K562 (cell line): Measurements from ENCODE around the gene TMEM132D. TPM values are rescaled to one million over a fixed set of nuclear protein-coding genes. Genes with fewer than 3 reads are reported as not detected.
A peak's percentile ranks its signal among the peaks of the same experiment; 100 is the strongest.

Experiments used
- ATAC-seq: fragments of 200-7000 bp; cut with Tn5 transposase; 3 replicates; pipeline ENCODE4 v1.9.1; 2020; ENCODE audit warnings: moderate library complexity
- BruUV-seq: library from RNA; stranded (reverse); fragments of 400-500 nt; replicated peaks from 2 replicates; lab custom pipeline; 2021; lab: Mats Ljungman, UMichigan
- CTCF ChIA-PET: fragments of 300-600 bp; formaldehyde crosslinking; extraction: SDS; loops from one replicate; lab custom pipeline; 2021; ENCODE audit warnings: low intra/inter-chr PET ratio; lab: Yijun Ruan, JAX
- POLR2A ChIA-PET: fragments of 300-600, 350-650 bp; sonication (Branson Sonifier 250); formaldehyde crosslinking; extraction: SDS; loops from one replicate; lab custom pipeline; 2021; ENCODE audit warnings: antibody characterized with exemption, inconsistent platforms; lab: Yijun Ruan, JAX
- DNase-seq, 4 experiments: peaks; one replicate each; pipeline versions ENCODE4 v3.0.0 to v3.0.0-alpha.2; 2011 to 2018; ENCODE audit warnings: low spot score in 3 of 4, mixed read lengths in 3 of 4; ENCODE audit errors: extremely low read depth in 1 of 4
- FAIRE-seq: peaks from 2 replicates; lab custom pipeline; 2011; peaks lifted over from hg19 to GRCh38; lab: Jason Lieb, UNC
- H2AFZ ChIP-seq: 2 replicates; pipeline ENCODE4 v1.6.0; 2011; ENCODE audit warnings: low read depth, low read length, control low read depth, inconsistent platforms
- H3K27ac ChIP-seq: fragments of 200-600 bp; 3 replicates; pipeline ENCODE4 v1.8.0; 2011; ENCODE audit warnings: low read depth, mild to moderate bottlenecking, control low read depth, inconsistent platforms, low read length, moderate library complexity, mixed read lengths; ENCODE audit errors: extremely low read depth
- H3K27me3 ChIP-seq, 2 experiments: fragments of 300-600 bp in 1 of 2; 2 replicates in 1 of 2; 3 replicates in 1 of 2; pipeline versions ENCODE4 v1.6.0 to v1.8.0; 2011; ENCODE audit warnings: inconsistent platforms in 2 of 2, low read length in 2 of 2, mild to moderate bottlenecking in 1 of 2, mixed read lengths in 1 of 2, moderate library complexity in 1 of 2; ENCODE audit not compliant: control insufficient read depth in 2 of 2, insufficient read depth in 2 of 2
- H3K36me3 ChIP-seq: fragments of 300-600 bp; 3 replicates; pipeline ENCODE4 v1.8.0; 2011; ENCODE audit warnings: mild to moderate bottlenecking, low read length, inconsistent platforms; ENCODE audit not compliant: control insufficient read depth, insufficient read depth
- H3K4me1 ChIP-seq, 2 experiments: fragments of 200-600 bp in 1 of 2; replicated peaks in 1 of 2; 2 replicates in 1 of 2; 3 replicates in 1 of 2; pipeline versions ENCODE4 v1.5.1 to v1.8.0; 2011; ENCODE audit warnings: inconsistent platforms in 2 of 2, low read length in 2 of 2, mild to moderate bottlenecking in 1 of 2, mixed read lengths in 1 of 2, moderate library complexity in 1 of 2; ENCODE audit not compliant: control insufficient read depth in 2 of 2, insufficient read depth in 2 of 2
- H3K4me2 ChIP-seq: 2 replicates; pipeline ENCODE4 v1.6.1; 2011; ENCODE audit warnings: low read length, control low read depth, inconsistent platforms, mixed read lengths; ENCODE audit not compliant: insufficient read depth
- H3K4me3 ChIP-seq: fragments of 200-600 bp; sonication (generic), shearing (Covaris generic); 2 replicates; pipeline ENCODE4 v1.5.1; 2016; ENCODE audit warnings: control low read depth, inconsistent platforms
- H3K79me2 ChIP-seq: fragments of 200-600 bp; 3 replicates; pipeline ENCODE4 v1.8.0; 2011; ENCODE audit warnings: low read length, inconsistent platforms; ENCODE audit not compliant: control insufficient read depth, insufficient read depth
- H3K9ac ChIP-seq, 2 experiments: 2 replicates each; pipeline versions ENCODE4 v1.6.0 to v1.6.1; 2011; ENCODE audit warnings: low read depth in 2 of 2, low read length in 2 of 2, control low read depth in 1 of 2, inconsistent platforms in 1 of 2, mild to moderate bottlenecking in 1 of 2, mixed read lengths in 1 of 2; ENCODE audit not compliant: insufficient read depth in 1 of 2
- H3K9me1 ChIP-seq: one replicate; pipeline ENCODE4 v1.6.0; 2011; ENCODE audit warnings: inconsistent platforms, mild to moderate bottlenecking, low read length, moderate library complexity; ENCODE audit not compliant: control insufficient read depth, insufficient read depth
- H3K9me3 ChIP-seq: replicated peaks from 2 replicates; pipeline ENCODE4 v1.5.1; 2011; ENCODE audit warnings: low read depth, low read length, inconsistent platforms; ENCODE audit not compliant: control insufficient read depth, insufficient read depth
- H4K20me1 ChIP-seq: replicated peaks from 2 replicates; pipeline ENCODE4 v1.6.1; 2011; ENCODE audit warnings: low read length, inconsistent platforms, mixed read lengths; ENCODE audit not compliant: control insufficient read depth, insufficient read depth
- E2F3 ChIP-seq: fragments of 250-450 bp; sonication (Bioruptor Pico); IDR thresholded peaks from 2 replicates; pipeline ENCODE4 v1.4.0; 2020; ENCODE audit warnings: mild to moderate bottlenecking
- E2F8 ChIP-seq: fragments of 450-650 bp; IDR thresholded peaks from 2 replicates; pipeline ENCODE4 v1.7.1; 2018; ENCODE audit warnings: mild to moderate bottlenecking, low read depth; ENCODE audit not compliant: partially characterized antibody
- GTF2F1 ChIP-seq: IDR thresholded peaks from 2 replicates; pipeline ENCODE4 v1.6.1; 2011; ENCODE audit warnings: low read depth, low read length, improper control_type of control experiment
- PHB ChIP-seq: fragments of 250-450 bp; sonication (Bioruptor Pico); IDR thresholded peaks from 2 replicates; pipeline ENCODE4 v1.5.0; 2021
- POLR2G ChIP-seq: fragments of 200-400 bp; formaldehyde crosslinking; IDR thresholded peaks from 2 replicates; pipeline ENCODE4 v1.6.1; 2017; ENCODE audit warnings: low read depth, mild to moderate bottlenecking, antibody characterized with exemption, low read length, moderate library complexity
- ZBTB33 ChIP-seq: sonication (generic); formaldehyde crosslinking; IDR thresholded peaks from 2 replicates; pipeline ENCODE4 v1.8.1; 2023; ENCODE audit warnings: mild to moderate bottlenecking, missing genetic modification reagents
- WGBS: fragments of 100-300 bp; shearing (Covaris generic); methylation state at CpG from one replicate; pipeline ENCODE4 v1.1.6; 2016; ENCODE audit warnings: low coverage, mixed read lengths; ENCODE audit not compliant: insufficient coverage; ENCODE audit errors: missing lambda C conversion rate; 5-methylcytosine and 5-hydroxymethylcytosine counted together
- in situ Hi-C: fragments of 300-500 bp; cut with MboI; formaldehyde crosslinking; loops from 4 replicates; pipeline ENCODE4 v1.15.0; 2018; ENCODE audit warnings: inconsistent platforms, mixed read lengths
- intact Hi-C: fragments of 100-400 bp; cut with micrococcal nuclease; formaldehyde crosslinking; loops from 2 replicates; pipeline ENCODE4 v1.14.2; 2022
- polyA plus RNA-seq, 8 experiments: library from polyadenylated mRNA; depleted of rRNA in 4 of 8; stranded (reverse) in 5 of 8; unstranded in 3 of 8; fragments of >200 nt; fragmentation: Nextera tagmentation in 2 of 8; fragmentation: Illumina TruSeq in 1 of 8; extraction: Ambion mirVana in 2 of 8; extraction: Trizol in 1 of 8; gene quantifications; 2 replicates each; pipeline versions ENCODE4 v1.2.1 to v1.2.3, GENCODE V29; 2011 to 2014; ENCODE audit warnings: inconsistent platforms in 1 of 8, missing spikeins in 1 of 8
- total RNA-seq, 7 experiments: library from RNA; depleted of rRNA in 6 of 7; stranded (reverse); fragments of >200 nt in 6 of 7; fragmentation: Illumina TruSeq in 2 of 7; extraction: Trizol in 2 of 7; gene quantifications; 2 replicates each; pipeline versions ENCODE4 v1.2.1 to v1.2.3, GENCODE V29; 2011 to 2021; ENCODE audit warnings: low replicate concordance in 1 of 7

The TMEM132D gene
- total and polyA plus RNA-seq, 9 of the 15 experiments (the other 6 are each of a cell fraction or from before 2014, with no cell fraction given) = not detected

GRCh38 chr12:129115558-129115957 lies 788.3 kb downstream of the TMEM132D start (continued):
- TF ChIP-seq E2F8 (no peak), ZBTB33 (CRISPR knock-in tag) (no peak), GTF2F1 (no peak), PHB (CRISPR knock-in tag) (no peak)

GRCh38 chr12:129110575-129110974 lies 793.2 kb downstream of the TMEM132D start:
- peaks cover 18% of the 10 kb centered on the region for H3K79me2 ChIP-seq
- intact Hi-C loops = no loop called here
- H3K9ac ChIP-seq = peak overlapping the region; percentile 87 to 92; a peak in 3 of 4 replicates
- peak overlapping the region; percentile 78 for H3K4me2 ChIP-seq
- H3K9me1 ChIP-seq = no peaks in the 10 kb centered on the region
- POLR2A ChIA-PET = interaction anchor here (1.2 kb wide), 1 partner anchor 9 kb away, joined by 3 read pairs; no protein-coding TSS in a partner anchor
- DNase-seq = no peak
- peak; percentile 20 for ATAC-seq
- TF ChIP-seq E2F3 (CRISPR knock-in tag) (no peak), POLR2G (0 out of 2 replicates have a peak, but pooled peaks have one; percentile 30)
- TF ChIP-seq, all 486 proteins: peak for 1
- in situ Hi-C loops = no loop called here
- no peak overlapping the region for H2AFZ ChIP-seq
- H3K36me3 ChIP-seq = peaks cover 25% of the 10 kb centered on the region; the same call in 2 of the 3 replicates
- H3K9me3 ChIP-seq = no peaks in the 10 kb centered on the region
- peaks cover 0 to 7% of the 10 kb centered on the region in 2 experiments; a peak in 2 of 5 replicates for H3K4me1 ChIP-seq
- peaks cover 0 to 1% of the 10 kb centered on the region in 2 experiments; a peak in 1 of 5 replicates for H3K27me3 ChIP-seq
- H4K20me1 ChIP-seq = no peaks in the 10 kb centered on the region; the same call in 1 of the 2 replicates
- CTCF ChIA-PET = no interaction called here
- 34% methylated on average over 8 of the region's 8 CpGs for WGBS
- H3K27ac ChIP-seq = no peak overlapping the region
- BruUV-seq = no TSS peak
- FAIRE-seq = no peak
- peak overlapping the region; percentile 65 for H3K4me3 ChIP-seq
